ENCODE measurements around the gene LCE1F. TPM values are rescaled to one million over a fixed set of nuclear protein-coding genes. Genes with fewer than 3 reads are reported as not detected.

The LCE1F gene
- total RNA-seq = not detected in 2 replicates

GRCh38 chr1:152774875-152775274 is at the start of gene LCE1F:
Gene LCE1F (plus strand): TSS chr1:152775140. CDS start chr1:152776372, 1,232 bp downstream.

GRCh38 chr1:152757747-152758146 is 17.2 kb upstream of the LCE1F start, which contains the start of gene KPRP:
Gene KPRP (plus strand): TSS chr1:152758025. CDS start chr1:152759589, 1,564 bp downstream.

GRCh38 chr1:152786077-152786476 is 11.1 kb downstream of the LCE1F start, which contains the start of gene LCE1E:
Gene LCE1E (plus strand): TSS chr1:152786257. CDS start chr1:152787300, 1,043 bp downstream.

GRCh38 chr1:152796421-152796820 is 21.5 kb downstream of the LCE1F start, which contains the start of gene LCE1D:
Gene LCE1D (plus strand): TSS chr1:152796721. CDS start chr1:152797795, 1,074 bp downstream.

GRCh38 chr1:152806576-152806975 is 31.6 kb downstream of the LCE1F start, which contains the start of gene LCE1C:
Gene LCE1C (minus strand): TSS chr1:152806651. CDS start chr1:152805478, 1,173 bp downstream.

GRCh38 chr1:152811671-152812070 is 36.7 kb downstream of the LCE1F start, which contains the start of gene LCE1B:
Gene LCE1B (plus strand): TSS chr1:152811971. CDS start chr1:152812447, 476 bp downstream.

Other genes with a start within 250 kb of the LCE1F start
- 0.68 and 1.6 TPM in 2 replicates for gene LCE3E, start 208.4 kb upstream of the LCE1F start, total RNA-seq
- gene LCE3D, start 194.6 kb upstream of the LCE1F start, total RNA-seq = 6.0 TPM in 1 of 2 replicates, not detected in the other
- gene LCE3C, start 174.9 kb upstream of the LCE1F start, total RNA-seq = not detected in 2 replicates
- gene LCE3B, start 161.3 kb upstream of the LCE1F start, total RNA-seq = not detected in 2 replicates
- gene LCE3A, start 152.0 kb upstream of the LCE1F start, total RNA-seq = not detected in 2 replicates
- gene LCE2D, start 111.8 kb upstream of the LCE1F start, total RNA-seq = not detected in 2 replicates
- not detected in 2 replicates for gene LCE2C, start 99.9 kb upstream of the LCE1F start, total RNA-seq
- not detected in 2 replicates for gene LCE2B, start 89.0 kb upstream of the LCE1F start, total RNA-seq
- gene LCE2A, start 76.8 kb upstream of the LCE1F start, total RNA-seq = not detected in 2 replicates
- not detected in 2 replicates for gene LCE4A, start 67.0 kb upstream of the LCE1F start, total RNA-seq
- 0.04 TPM in 1 of 2 replicates, not detected in the other for gene KPRP, start 17.1 kb upstream of the LCE1F start, total RNA-seq
- gene LCE1E, start 11.1 kb downstream of the LCE1F start, total RNA-seq = 0.91 TPM in 1 of 2 replicates, not detected in the other
- not detected in 2 replicates for gene LCE1D, start 21.6 kb downstream of the LCE1F start, total RNA-seq
- gene LCE1C, start 31.5 kb downstream of the LCE1F start, total RNA-seq = 1.1 and 9.9 TPM in 2 replicates
- 0.11 TPM in 1 of 2 replicates, not detected in the other for gene LCE1B, start 36.8 kb downstream of the LCE1F start, total RNA-seq
- 2.9 TPM in 1 of 2 replicates, not detected in the other for gene LCE1A, start 52.3 kb downstream of the LCE1F start, total RNA-seq
- gene LCE6A, start 67.7 kb downstream of the LCE1F start, total RNA-seq = not detected in 2 replicates
- gene LCE7A, start 84.9 kb downstream of the LCE1F start, total RNA-seq = not detected in 2 replicates
- not detected in 2 replicates for gene SMCP, start 103.2 kb downstream of the LCE1F start, total RNA-seq
- gene IVL, start 133.4 kb downstream of the LCE1F start, total RNA-seq = 5.2 and 10.2 TPM in 2 replicates
- 0.31 TPM in 1 of 2 replicates, not detected in the other for gene SPRR5, start 172.1 kb downstream of the LCE1F start, total RNA-seq
- not detected in 2 replicates for gene SPRR4, start 195.5 kb downstream of the LCE1F start, total RNA-seq
- not detected in 2 replicates for gene SPRR1A, start 208.9 kb downstream of the LCE1F start, total RNA-seq
- 0.61 and 0.70 TPM in 2 replicates for gene SPRR3, start 226.6 kb downstream of the LCE1F start, total RNA-seq